Stimulated activated CD8-positive, alpha-beta memory T cell treated with anti-CD3 and anti-CD28 coated beads, Interleukin-15, amount 100 ng/mL, for 1 hour (primary cell): ENCODE data around the gene ABCD4.
"Not testable (repeated sequence)": the region's sequence is repeated elsewhere in the genome, so short reads cannot be mapped to it uniquely, and the experiment has no call there.

Experiments used
- DNase-seq: peaks from one replicate; pipeline ENCODE4 v3.0.0-alpha.2; 2020; ENCODE audit warnings: low read depth

The ABCD4 gene

DNA sequence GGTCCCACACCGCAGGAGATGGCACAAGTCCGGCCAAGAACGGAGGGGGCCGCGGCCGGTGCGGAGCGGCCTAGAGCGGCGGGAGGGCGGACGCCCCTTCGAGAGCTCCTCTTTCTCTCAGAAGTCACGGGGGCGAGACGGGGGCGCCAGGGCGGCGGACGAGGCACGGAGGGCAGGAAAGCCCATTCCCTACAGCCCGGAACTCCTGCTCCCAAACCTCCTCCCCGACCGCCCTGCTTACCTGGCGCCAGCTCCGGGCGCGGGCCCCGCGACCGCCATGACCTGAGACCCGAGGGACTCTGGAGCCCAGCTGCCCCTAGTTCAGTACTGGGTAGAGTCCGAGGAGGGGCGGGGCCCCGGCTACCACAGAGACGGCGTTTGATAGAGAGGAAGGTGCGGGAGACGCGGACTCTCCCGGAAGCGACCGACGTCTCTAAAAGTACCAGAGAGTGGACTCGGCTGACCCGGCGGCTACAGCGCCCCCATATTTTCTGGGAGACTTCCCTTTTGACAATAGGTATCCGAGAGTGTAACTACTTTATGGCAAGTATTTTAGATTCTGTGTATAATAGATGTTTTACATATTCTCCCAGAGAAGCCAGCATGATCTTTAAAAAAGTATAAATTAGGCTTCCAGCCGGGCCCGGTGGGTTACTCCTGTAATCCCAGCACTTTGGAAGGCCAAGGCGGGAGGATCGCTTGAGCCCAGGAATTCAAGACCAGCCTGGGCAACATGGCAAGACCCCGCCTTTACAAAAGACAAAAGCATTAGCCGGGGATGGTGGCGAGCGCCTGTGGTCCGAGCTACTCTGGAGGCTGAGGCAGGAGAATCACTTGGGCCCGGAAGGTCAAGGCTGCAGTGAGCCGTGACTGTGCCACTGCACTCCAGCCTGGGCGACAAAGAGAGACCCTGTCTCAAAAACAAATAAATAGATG is at the start of gene ABCD4:
Gene ABCD4, minus strand, starts transcription at position 301 of the 936 bp plus-strand sequence. Its CDS starts 22 bp downstream, at position 279.
- peak; percentile 75 for DNase-seq

DNA sequence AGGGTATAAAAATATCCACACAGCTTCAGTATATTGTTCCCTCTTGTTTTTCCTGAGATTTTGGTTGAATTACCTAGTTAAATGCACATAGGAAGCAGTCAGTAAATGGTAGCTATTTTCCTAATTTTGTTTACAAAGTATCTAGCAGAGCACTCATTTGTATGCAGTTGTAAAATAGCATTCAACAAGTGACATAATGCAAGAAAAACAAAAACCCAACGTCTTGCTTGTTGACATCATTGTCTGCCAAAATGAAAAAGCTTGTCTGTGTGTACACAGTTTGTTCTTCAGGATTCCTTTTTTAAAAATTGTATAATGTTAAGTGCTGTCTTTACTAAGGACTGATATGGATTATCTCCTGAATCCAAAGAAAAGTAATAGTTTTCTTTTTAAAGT is 48.2 kb upstream of the ABCD4 start:
- no peak for DNase-seq

- no peak for DNase-seq
Observed at GRCh38 chr14:74350211-74350927, 47.6 kb upstream of the ABCD4 start.

- no peak for DNase-seq
Observed at GRCh38 chr14:74349757-74350156, 47.0 kb upstream of the ABCD4 start.

DNA sequence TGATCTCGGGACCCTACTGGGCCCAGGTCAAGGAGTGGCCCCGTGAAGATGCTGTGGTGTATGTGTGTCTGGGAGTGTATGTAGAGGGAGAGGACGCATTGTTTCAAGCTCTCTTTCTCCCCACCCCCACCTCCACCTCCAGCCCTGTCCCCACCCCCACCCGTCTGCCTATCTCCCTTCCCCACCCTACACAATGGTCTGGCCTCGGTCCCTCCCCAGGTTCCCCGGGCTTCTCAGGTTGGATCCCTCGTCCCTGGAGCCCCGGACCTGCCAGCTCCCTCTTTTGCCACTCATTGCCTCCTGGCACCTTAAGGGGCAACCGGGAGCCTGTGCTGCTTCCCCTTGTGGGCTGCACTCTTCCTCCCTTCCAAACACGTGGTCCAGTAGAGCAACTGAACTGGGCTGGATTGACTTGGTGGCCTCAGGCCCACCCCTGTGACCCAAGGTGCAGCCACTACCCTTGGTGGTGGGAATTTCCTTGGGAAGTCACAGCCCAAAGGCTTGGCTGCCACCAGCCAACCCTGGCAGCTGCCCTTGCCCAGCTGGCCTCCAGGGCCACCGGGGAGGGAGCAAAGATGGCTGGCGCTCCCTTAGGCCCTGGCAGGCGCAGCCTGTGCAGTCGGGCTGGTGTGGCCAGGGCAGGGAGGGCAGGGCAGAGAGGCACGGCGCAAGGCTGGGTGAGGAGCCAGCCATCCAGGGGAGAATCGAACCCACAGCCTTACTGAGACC is 46.2 kb upstream of the ABCD4 start:
- DNase-seq = no peak

DNA sequence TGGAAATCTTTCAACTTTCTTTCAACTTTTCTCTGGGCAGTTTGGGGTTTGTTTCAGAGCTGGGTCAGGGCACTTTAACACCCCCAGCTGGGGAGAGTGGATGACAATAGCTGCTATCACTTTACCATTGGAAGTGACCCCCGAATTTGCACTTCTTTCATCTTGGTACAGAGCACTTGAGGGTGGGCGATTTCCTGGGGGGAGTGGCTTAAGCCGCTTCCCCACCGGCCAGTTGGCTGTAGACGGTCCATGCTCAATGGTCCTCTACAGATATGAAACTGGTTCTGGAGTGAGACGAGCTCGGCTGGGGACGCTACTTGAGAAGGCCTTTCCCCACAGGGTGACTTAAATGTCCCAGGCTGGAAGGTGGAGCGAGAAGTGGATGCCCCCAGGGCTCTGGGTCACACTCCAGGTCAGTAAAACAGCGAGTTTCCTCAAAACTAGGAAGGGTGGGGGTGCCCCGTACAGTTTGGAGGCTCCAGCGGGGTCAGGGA is 45.6 kb upstream of the ABCD4 start, which contains the start of gene VRTN:
Gene VRTN, plus strand, starts transcription at position 231 of the 494 bp plus-strand sequence. CDS start 8,313 bp downstream, outside the sequence.
- no peak for DNase-seq

- no peak for DNase-seq
Observed at GRCh38 chr14:74347795-74348100, 45.0 kb upstream of the ABCD4 start.

DNA sequence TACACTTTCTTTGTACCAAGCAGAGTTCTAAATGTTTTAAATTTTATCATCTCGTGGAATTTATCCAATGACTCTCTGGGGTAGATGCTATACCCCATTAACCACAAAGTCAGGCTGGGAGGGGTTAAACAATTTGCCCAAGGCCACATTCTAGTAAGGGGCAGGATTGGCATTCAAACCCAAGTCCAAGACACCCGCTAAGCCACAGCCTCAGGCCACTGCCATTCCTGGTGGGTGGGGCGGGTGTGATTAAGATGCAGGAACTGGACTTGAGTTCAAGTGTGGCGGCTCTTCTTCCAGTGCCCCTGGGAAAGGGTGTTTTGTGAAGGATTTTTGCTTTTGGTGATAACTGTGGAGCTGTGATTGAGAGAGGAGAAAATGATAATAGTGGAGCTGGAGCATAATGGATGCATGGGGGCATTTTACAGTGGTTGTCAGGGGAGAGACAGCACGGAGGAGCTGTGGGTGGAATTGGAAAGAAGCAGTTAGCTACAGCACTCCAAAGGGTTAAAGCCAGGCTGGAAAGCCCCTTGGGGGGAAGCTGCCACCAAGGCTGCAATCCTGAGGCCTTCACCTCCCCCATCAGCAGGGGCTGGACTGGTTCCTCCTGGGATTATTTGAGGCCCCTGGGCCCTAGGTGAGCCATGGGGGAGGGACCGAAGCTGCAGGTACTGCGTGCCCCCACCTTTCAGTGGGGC is 44.5 kb upstream of the ABCD4 start:
- DNase-seq = no peak

GRCh38 chr14:74346341-74346740 is 43.6 kb upstream of the ABCD4 start:
- DNase-seq = no peak

DNA sequence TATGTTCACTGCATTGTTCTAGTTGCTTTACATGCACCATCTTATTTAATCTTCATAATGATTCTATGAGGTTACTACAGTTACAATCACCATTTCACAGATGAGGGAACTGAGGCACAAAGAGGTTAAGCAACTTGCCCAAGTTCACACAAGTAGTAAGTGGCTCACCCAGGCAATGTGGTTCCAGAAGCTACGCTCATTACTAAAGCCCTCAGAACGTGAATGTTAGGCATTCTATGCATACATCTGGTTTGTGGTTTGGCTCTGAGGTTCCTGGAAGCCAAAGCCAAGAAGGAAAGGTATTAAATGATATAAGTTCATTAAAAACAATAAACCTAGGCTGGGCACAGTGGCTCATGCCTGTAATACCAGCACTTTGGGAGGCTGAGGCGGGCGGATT is 31.2 kb upstream of the ABCD4 start:
- no peak for DNase-seq

DNA sequence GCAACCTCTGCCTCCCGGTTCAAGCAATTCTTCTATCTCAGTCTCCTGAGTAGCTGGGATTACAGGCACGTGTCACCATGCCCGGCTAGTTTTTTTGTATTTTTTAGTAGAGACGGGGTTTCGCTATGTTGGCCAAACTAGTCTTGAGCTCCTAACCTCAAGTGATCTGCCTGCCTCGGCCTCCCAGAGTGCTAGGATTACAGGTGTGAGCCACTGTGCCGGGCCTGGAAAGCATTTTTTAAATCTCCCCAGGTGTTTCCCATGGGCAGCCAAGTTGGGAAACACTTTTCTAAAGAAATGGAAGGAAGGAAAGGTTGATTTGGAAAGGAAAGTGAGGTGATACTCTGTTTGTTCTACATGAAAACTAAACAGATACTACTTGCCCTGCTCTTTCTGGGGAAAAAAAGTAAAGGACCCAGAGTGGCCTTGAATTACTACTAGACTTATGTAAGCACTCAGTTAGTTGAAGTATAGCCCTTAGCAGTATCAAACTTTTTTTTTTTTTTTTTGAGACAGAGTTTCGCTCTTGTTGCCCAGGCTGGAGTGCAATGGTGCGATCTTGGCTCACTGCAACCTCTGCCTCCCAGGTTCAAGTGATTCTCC is 27.3 kb upstream of the ABCD4 start:
- DNase-seq = not testable (repeated sequence)

DNA sequence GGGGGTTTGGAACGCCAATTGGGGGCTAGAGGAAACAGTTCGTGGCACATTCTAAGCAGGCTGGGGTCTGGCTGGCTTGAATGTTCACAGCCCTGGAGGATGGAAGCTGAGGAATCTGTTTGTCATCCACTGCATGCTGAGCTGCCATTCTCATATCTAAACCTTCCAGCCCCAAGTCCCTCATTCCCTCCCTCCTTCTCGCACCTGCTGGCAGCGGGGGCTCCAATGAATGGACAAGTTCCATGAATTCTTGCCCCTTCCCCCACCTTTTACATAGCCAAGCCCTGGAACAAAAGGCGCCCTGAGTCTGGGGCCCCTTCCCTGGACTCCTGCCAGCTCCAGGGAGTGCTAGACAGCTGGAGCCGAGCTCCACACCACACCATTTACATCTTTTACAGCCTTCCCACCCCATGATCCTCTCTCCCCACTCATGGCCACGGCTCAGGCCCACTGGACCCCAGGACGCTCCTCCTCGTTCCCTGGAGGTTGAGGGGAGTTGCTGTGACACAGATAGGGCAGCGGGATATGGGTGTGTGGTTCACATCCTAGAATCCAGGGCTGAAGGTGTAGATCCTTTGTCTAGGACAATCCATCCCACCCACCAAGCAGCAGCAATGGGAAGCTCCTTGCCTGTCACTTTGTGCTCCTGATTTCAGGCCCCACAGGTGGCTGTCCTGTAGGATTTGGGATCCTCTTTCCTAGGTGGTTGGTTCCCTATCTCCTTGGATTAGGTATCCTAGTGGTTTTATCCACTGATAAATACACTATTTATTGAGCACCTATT is 23.8 kb upstream of the ABCD4 start:
- DNase-seq = no peak

GRCh38 chr14:74325446-74325845 is 22.7 kb upstream of the ABCD4 start:
- DNase-seq = no peak

- DNase-seq = no peak
Observed at GRCh38 chr14:74324931-74325361, 22.2 kb upstream of the ABCD4 start.

DNA sequence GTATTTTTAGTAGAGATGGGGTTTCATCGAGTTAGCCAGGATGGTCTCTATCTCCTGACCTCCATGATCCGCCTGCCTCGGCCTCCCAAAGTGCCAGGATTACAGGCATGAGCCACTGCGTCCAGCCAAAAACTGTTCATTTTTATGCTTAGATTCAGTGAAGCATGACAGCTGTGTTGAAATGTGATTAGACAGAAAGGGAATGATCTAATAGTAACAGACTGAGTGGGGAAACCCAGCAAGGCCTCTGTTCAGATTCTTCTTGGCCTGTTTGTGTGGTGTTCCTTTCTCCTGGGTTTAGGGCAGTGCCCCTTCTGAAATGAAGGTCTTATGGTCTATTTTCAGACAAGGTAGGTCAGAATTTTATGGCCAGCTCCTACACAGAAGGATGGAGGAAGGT is 11.8 kb upstream of the ABCD4 start:
- DNase-seq = no peak

- DNase-seq = no peak
Observed at GRCh38 chr14:74313601-74314000, 10.9 kb upstream of the ABCD4 start.

DNA sequence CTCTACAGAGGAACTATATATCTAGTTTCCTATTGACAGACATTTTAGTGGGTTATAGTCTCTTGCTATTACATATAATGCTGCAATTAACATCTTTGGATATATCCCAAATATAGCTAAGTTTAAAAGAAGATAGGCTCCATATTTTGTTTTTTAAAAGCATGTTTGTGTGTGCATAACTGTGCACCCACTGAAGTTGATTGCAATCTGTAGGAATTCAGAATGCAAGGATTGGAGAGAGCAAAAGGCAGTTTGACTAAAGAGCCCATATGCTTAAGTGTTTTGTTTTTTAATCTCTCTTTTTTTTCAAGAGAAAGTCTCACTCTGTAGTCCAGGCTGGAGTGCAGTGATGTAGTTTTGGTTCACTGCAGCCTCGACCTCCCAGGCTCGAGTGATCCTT is 9.4 kb upstream of the ABCD4 start:
- DNase-seq = no peak

GRCh38 chr14:74309125-74310022 is 6.6 kb upstream of the ABCD4 start:
- no peak for DNase-seq

GRCh38 chr14:74308695-74309094 is 6.0 kb upstream of the ABCD4 start:
- no peak for DNase-seq
